Dedifferentiated amniotic fluid mesenchymal stem cell (primary cell): Measurements from ENCODE around the gene GOLGA6L6.
A peak's percentile ranks its signal among the peaks of the same experiment; 100 is the strongest.
"Not testable (repeated sequence)": the region's sequence is repeated elsewhere in the genome, so short reads cannot be mapped to it uniquely, and the experiment has no call there.

Experiments
- DNase-seq: peaks from one replicate; pipeline ENCODE4 v3.0.0-alpha.2; 2016; ENCODE audit errors: extremely low spot score

The GOLGA6L6 gene, protein sequence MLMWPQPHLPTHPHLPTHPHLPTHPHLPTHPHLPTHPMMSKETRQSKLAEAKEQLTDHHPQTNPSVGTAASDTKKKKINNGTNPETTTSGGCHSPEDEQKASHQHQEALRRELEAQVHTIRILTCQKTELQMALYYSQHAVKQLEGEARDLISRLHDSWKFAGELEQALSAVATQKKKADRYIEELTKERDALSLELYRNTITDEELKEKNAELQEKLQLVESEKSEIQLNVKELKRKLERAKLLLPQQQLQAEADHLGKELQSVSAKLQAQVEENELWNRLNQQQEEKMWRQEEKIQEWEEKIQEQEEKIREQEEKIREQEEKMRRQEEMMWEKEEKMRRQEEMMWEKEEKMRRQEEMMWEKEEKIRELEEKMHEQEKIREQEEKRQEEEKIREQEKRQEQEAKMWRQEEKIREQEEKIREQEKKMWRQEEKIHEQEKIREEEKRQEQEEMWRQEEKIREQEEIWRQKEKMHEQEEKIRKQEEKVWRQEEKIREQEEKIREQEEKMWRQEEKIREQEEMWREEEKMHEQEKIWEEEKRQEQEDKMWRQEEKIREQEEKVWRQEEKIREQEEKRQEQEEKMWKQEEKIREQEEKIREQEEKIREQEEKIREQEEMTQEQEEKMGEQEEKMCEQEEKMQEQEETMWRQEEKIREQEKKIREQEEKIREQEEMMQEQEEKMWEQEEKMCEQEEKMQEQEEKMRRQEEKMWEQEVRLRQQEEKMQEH

GRCh38 chr15:20541700-20542099 is at the start of gene GOLGA6L6:
TSS of gene GOLGA6L6 (minus strand) at chr15:20541800. CDS start at chr15:20541709, 91 bp downstream.
- DNase-seq, result not testable (repeated sequence)

GRCh38 chr15:20590069-20590468 is 48.5 kb upstream of the GOLGA6L6 start:
- not testable (repeated sequence) for DNase-seq

- not testable (repeated sequence) for DNase-seq
These were observed 45.2 kb upstream of the GOLGA6L6 start for GRCh38 chr15:20586821-20587220.

DNA sequence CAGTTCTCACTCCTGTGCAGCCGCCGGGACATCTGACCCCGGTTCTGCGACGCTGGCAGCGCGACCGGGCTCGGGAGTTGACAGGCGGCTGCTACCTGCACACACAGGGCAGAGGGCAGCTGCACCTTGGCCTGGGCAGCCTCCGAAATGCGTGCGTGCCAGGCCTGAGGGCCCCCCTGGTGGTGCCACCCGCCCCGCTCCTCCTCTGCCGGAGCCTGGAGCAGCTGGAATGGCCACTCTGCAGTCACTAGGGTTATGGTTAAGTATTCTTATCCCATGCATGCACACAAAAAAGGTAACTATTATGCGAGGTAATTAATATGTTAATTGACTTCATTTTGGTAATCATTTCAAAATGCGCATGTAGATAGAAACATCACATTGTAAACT is 41.1 kb upstream of the GOLGA6L6 start:
- DNase-seq, result not testable (repeated sequence)

- not testable (repeated sequence) for DNase-seq
These were observed 40.6 kb upstream of the GOLGA6L6 start for GRCh38 chr15:20582109-20582725.

- not testable (repeated sequence) for DNase-seq
These were observed 39.9 kb upstream of the GOLGA6L6 start for GRCh38 chr15:20581261-20582108.

DNA sequence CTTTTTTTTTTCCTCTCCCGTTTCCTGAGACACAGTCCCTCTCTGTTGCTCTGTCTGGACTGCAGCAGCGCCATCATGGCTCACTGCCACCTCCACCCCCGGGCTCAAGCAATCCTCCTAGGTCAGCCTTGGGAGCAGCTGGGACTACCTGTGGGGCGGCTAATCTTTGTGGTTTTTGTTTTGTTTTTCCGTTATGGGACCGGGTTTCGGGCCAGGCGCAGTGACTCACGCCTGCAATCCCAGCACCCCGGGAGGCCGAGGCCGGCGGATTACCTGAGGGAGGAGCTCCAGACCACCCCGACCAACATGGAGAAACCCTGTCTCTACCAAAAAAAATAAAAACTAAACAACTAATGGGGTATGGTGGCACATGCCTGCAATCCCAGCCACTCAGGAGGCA is 38.1 kb upstream of the GOLGA6L6 start:
- not testable (repeated sequence) for DNase-seq

DNA sequence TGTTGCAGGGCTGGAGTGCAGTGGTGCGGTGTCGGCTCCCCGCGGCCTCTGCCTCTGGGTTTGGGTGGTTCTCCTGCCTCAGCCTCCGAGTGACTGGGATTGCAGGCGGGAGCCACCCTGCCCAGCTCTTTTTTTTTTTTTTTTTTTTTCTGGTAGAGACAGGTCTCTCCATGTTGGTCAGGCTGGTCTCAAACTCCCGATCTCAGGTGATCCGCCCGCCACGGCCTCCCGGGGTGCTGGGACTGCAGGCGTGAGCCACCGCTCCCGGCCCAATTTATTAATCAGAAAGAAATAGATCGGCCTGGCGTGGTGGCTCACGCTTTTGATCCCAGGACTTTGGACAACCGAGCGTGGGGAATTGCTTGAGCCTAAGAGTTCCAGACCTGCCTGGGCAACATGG is 9.7 kb upstream of the GOLGA6L6 start:
- DNase-seq, result not testable (repeated sequence)

GRCh38 chr15:20505926-20506658 is 35.5 kb downstream of the GOLGA6L6 start:
- DNase-seq, result not testable (repeated sequence)

GRCh38 chr15:20502839-20503238 is 38.8 kb downstream of the GOLGA6L6 start:
- not testable (repeated sequence) for DNase-seq

- not testable (repeated sequence) for DNase-seq
These were observed 39.9 kb downstream of the GOLGA6L6 start for GRCh38 chr15:20501512-20502222.

GRCh38 chr15:20497781-20498180 is 43.8 kb downstream of the GOLGA6L6 start:
- DNase-seq, result peak; percentile 14

DNA sequence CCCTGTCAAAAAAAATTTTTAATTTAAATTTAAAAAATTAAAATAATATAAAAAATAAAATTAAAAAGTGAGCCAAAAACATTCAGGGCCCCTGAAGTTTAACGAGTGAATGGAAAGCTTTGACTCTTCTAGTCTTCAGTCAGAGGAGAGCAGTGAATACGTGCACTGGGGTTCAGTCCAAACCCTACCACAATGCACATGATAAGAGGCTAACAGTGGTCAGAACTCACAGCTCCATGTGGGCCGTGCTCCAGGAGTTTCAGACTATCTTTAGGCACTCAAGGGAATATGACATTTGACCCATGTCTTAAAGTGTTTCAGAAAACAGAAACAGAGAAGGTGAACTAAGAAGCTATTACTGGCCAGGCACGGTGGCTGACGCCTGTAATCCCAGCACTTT is 48.6 kb downstream of the GOLGA6L6 start:
- DNase-seq, result not testable (repeated sequence)

DNA sequence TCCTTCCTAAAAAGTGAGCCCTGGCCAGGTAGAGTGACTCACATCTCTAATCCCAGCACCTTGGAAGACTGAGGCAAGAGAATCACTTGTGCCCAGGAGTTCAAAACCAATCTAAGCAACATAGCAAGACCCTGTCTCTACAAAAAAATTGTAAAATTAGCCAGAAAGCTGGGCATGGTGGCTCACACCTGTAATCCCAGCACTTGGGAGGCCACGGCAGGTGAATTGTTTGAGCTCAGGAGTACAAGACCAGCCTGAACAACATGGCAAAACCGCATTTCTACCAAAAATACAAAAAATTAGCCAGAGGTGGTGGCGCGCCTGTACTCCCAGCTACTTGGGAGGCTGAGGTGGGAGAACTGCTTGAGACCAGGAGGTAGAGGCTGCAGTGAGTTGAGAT is 49.0 kb downstream of the GOLGA6L6 start:
- DNase-seq, result not testable (repeated sequence)

DNA sequence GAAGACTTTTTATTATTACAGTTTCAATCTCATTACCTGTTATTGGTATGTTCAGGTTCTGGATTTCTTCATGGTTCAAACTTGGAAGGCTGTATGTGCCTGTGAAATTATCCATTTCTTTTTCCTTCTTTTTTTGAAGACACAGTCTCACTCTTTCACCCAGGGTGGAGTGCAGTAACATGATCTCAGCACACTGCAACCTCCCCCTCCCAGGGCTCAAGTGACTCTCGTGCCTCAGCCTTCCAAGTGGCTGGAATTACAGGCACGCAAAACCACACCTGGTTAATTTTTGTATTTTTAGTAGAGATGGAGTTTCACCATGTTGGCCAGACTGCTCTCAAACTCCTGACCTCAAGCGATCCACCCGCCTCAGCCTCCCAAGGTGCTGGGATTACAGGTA is 52.3 kb downstream of the GOLGA6L6 start:
- DNase-seq, result not testable (repeated sequence)
